Erythroblast (primary cell): ENCODE data around the gene KCNK10.
A peak's percentile ranks its signal among the peaks of the same experiment; 100 is the strongest.

Experiments
- DNase-seq, 2 experiments: peaks; one replicate each; lab custom pipeline; 2025; lab: John Stamatoyannopoulos, UW
- GATA1 ChIP-seq: IDR thresholded peaks from 2 replicates; pipeline ENCODE4 v1.6.1; 2011; ENCODE audit warnings: low read depth, mild to moderate bottlenecking, control low read depth, low read length, moderate library complexity
- POLR2A ChIP-seq: IDR thresholded peaks from 2 replicates; pipeline ENCODE4 v1.6.1; 2011; ENCODE audit warnings: mild to moderate bottlenecking, low read length

Gene KCNK10

GRCh38 chr14:88305528-88306322 is 17.3 kb downstream of the KCNK10 start:
- TF ChIP-seq GATA1: no peak
- no peak for TF ChIP-seq POLR2A

GRCh38 chr14:88303041-88303440 is 20.0 kb downstream of the KCNK10 start:
- TF ChIP-seq GATA1: no peak
- no peak for TF ChIP-seq POLR2A
- no peak for DNase-seq

More at GRCh38 chr14:88305528-88306322, 17.3 kb downstream of the KCNK10 start:
- DNase-seq: no peak

DNA sequence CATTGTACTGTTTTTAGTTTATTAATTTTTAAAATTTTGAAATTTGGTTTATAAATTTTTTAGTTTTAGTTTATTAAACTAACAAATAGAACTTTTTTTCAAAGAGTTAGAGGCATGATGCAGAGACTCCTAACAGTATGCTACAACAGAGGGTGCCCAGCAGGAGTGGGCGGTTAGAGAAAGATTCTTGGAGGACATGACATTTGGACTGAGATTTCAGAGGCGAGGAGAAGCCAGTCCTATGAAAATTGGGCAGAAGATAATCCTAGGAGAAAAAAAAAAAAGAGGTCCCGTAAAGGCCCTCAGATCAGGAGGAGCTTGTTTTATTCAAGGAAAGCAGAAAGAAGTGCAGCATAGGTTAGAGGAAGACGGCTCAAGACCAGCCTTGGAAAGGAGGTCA is 21.7 kb downstream of the KCNK10 start:
- no peak for TF ChIP-seq POLR2A
- no peak for DNase-seq

DNA sequence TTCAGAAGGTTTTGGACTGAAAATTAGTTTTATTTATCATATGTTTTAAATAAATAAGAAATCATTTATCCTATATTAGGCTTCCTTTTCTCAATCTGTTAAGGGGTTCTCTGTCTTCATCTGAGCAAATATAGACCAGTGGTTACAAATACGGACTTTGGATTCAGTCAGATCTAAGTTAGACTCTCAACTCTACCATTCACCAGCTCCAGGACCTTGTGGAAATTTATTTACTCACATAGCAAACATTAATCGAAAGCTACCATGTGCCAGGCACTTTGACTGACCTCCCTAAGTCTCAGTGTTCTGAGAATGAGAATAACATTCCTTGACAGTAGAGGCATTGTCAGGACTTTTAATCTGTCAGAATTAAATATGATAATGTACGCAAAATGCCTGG is 22.3 kb downstream of the KCNK10 start:
- DNase-seq: no peak
- TF ChIP-seq GATA1 (no peak), POLR2A (no peak)

- no peak for DNase-seq
- TF ChIP-seq GATA1: no peak
- TF ChIP-seq POLR2A: no peak
Measured at GRCh38 chr14:88299865-88300530, 23.1 kb downstream of the KCNK10 start.

GRCh38 chr14:88297306-88297705 is 25.8 kb downstream of the KCNK10 start:
- no peak for DNase-seq
- TF ChIP-seq GATA1 (no peak), POLR2A (no peak)

DNA sequence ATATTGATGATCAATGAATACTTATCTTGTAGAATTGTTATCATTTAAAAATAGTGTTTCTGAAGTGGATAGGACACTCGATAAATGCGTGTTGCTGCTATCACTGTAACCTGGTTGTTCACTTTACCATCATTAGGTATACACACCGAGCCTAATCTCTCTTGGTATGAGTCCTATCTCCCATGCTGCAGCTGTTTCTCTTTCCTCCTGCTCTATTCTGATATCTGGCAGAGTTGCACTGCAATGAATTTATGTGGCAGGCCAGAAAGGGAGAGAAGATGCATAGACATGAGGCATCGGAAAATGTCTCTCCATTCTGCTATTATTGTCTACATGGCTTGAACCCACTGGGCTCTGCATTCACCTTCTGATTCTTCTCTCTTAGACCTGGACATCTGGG is 26.7 kb downstream of the KCNK10 start:
- no peak for TF ChIP-seq GATA1
- no peak for TF ChIP-seq POLR2A
- DNase-seq: peak; percentile 47 to 55

DNA sequence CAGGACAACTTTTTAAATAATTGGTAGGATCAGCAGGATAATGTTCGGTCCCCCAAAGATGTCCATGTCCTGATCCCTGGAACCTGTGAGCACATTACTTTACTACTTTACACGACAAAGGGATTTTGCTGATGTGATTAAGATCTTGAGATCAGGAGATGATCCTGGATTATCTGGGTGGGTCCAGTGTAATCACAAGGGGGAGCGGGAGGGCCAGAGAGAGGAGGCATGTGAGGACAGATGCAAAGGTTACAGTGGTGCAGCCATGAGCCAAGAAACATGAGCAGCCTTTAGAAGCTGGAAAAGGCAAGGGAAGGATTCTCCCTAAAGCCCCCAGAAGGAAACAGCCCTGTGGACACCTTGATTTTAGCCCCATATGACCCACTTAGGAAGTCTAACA is 33.1 kb downstream of the KCNK10 start:
- no peak for DNase-seq

GRCh38 chr14:88289234-88289633 is 33.8 kb downstream of the KCNK10 start:
- TF ChIP-seq POLR2A: no peak
- TF ChIP-seq GATA1: no peak
- peak in 1 of 2 experiments; percentile 36 for DNase-seq

More for the DNA sequence above, 33.1 kb downstream of the KCNK10 start:
- TF ChIP-seq GATA1 (no peak), POLR2A (no peak)

- TF ChIP-seq GATA1 (no peak), POLR2A (no peak)
- no peak for DNase-seq
Measured at GRCh38 chr14:88286309-88286708, 36.8 kb downstream of the KCNK10 start.

- DNase-seq: no peak
- no peak for TF ChIP-seq GATA1
- TF ChIP-seq POLR2A: no peak
Measured at GRCh38 chr14:88281447-88281846, 41.6 kb downstream of the KCNK10 start.

DNA sequence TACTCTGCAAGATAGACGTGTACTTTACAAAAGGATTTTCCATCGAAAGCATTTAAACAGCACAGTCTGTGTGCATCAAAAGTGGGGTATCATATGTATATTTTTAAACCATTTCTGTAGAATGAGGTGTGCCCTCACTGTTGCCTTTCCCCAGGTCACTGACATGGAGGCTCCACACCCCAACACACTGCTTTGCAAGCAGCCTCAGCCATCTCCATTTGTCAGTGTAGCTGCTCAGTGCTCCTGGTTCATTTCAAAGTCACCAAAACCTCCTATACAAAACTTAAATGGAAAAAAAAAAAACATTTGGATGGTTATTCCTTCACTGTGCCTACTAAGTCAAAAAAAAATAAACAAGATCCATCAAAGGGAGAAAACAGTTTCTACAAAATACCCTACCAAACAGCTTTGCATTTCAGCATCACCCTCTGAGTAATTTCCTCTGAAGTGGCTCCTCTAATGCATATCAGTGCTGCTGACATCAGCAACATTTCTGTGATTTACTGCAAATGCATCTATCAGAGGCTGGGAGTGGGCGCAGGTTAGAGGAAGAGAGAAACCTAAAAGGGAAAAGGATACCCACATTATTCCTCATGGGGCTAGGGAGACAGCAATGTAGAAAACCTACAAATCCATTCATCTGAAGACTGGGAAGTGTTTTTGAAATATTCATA is 46.0 kb downstream of the KCNK10 start:
- TF ChIP-seq GATA1 (no peak), POLR2A (no peak)
- DNase-seq: no peak

DNA sequence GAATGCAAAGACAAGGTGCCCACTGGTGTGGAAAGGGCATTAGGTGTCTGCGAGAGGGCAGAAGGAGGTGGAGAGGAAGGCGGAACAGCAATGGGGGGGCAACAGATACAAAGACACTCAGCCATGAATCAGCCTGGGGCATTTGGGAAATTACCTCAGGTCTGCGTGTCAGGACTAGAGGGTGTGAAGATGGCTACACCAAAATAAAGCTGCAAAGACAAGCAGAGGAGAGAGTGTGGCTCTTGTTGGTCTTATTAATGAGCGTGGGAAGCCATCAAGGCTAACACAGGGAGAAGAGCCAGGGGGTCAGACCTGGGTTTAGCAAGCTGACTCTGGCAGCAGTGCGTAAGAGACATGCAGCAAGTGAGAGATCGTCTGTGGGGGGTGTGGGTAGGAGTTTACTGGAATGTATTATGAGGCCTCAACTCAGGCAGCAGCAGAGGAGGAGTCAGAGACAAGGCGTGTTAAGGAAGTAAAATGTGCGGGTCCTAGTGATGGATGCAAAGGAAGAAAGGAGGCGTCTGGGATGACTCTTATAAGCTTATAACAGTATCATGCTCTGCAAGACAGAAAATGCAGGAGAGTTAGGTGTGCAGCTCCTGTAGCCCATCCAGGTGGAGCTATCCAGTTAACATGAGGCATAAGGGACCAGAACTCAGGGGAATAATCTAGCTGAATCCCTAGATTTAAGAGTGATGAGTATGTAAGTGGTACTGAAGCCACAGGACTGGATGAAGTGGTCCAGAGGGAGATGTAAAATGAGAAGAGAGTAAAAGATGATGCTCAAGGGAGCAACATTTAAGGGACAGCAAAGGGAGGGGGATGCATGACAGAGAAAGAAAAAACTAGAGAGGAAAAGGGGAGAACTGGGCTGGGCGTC is 50.4 kb downstream of the KCNK10 start:
- TF ChIP-seq POLR2A (no peak), GATA1 (no peak)
- DNase-seq: no peak
